Measurements from ENCODE around the gene IGSF1.

The IGSF1 gene

GRCh38 chrX:131239057-131239456 lies 50.0 kb downstream of the IGSF1 start:
- FAIRE-seq (no peak), DNase-seq (ENCODE audit: insufficient read length, low spot score) (no peak)
- TF ChIP-seq POLR2A (IDR thresholded peaks at IDR 0.05; ENCODE audit: low read depth, low read length) = no peak

DNA sequence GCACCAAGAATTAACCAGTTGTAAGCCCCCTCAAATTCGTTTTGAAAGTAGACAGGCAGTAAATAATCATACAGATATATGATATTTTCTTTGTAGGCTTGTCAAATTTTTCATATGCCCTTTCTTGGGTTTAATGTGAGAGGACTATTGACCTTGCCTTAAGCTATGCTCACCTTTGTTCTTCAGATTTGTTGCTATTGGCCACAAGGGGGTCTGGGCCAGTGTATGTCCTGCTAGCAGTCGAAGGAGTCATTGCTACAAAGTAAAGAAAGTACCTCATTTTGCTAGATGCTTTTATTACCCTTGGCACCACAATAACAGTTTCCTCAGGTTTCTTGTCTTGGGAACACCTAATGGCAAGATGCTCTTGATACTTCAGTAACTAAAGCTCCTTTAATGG lies 51.7 kb downstream of the IGSF1 start:
- FAIRE-seq (no peak), DNase-seq (ENCODE audit: insufficient read length, low spot score) (no peak)
- no peak for TF ChIP-seq POLR2A (IDR thresholded peaks at IDR 0.05; ENCODE audit: low read depth, low read length)

DNA sequence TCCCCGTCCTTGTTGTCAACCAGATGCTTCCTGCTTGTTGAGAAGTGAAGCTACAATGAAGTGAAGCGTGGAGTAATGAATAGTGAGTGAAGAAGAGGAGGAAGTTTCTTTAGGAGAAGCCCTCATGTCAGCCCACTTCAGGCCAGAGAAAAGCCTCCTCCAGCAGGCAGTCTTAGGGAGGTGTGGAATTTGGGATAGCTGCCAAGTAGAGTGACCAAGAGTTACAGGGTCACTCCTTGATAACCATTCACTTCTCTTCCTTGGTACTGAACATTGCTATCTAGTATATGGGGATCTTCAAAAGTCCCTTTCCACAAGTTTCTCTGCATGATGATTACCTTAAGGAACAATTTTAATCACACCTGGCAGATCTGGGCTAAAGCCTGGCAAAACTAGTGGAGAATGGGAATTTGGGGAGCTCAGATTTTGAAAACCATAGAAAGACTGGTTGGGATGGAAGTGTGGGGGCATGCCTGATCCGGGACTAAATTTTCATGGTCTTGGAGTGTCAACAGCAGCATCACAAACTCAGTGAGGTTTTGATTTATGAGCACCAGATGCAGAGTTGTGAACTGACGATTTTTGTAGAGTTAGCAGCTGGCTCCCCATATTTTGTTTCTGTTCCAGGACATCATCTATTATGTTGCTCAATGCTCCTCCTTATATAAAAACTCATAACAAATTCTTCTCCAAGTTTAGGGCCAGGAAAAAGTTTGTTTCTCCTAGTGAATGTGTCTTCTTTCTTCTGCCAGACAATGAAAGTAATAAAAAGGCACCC lies 53.1 kb downstream of the IGSF1 start:
- DNase-seq (ENCODE audit: insufficient read length, low spot score) = no peak
- no peak for TF ChIP-seq POLR2A (IDR thresholded peaks at IDR 0.05; ENCODE audit: low read depth, low read length)
- no peak for FAIRE-seq

DNA sequence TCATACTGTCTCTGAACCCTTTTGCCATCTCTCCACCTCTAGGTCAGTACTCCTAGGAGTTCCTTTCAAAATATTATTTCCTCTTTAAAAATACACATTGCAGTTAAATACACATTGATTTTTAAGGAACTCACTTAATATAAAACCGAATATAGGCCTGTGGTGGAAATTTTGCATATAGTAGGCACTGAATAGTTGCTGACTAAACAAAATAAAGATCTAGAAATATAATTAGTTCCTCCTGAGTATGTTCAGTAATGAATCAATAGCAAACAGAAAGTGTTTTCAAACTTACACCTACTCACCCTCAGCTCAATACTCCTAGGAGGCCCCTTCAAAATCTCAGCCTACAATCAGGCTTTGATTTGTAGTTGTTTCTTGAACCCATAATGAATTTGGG lies 61.5 kb downstream of the IGSF1 start:
- DNase-seq (ENCODE audit: insufficient read length, low spot score) (no peak), FAIRE-seq (no peak)
- TF ChIP-seq POLR2A (IDR thresholded peaks at IDR 0.05; ENCODE audit: low read depth, low read length) = no peak

DNA sequence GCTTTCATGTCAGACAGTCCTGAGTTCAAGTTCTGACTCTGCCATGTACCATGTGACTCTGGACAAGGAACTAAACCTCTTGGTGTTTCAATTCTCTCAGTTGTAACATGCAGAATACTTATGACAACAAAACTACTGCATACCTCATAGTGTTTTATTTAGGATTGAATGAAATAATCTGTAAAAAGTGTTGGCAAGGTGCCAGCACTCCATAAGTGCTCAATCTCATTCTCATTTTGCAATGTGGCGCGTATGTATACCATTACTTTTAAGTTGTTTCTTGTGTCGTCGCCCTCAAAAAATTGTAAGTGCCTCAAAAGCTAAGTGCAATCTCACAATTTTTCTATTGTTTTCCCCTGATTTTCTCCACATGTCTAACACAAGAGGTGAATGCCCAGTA lies 62.5 kb downstream of the IGSF1 start:
- TF ChIP-seq POLR2A (IDR thresholded peaks at IDR 0.05; ENCODE audit: low read depth, low read length) = no peak
- no peak for DNase-seq (ENCODE audit: insufficient read length, low spot score)
- FAIRE-seq = no peak

DNA sequence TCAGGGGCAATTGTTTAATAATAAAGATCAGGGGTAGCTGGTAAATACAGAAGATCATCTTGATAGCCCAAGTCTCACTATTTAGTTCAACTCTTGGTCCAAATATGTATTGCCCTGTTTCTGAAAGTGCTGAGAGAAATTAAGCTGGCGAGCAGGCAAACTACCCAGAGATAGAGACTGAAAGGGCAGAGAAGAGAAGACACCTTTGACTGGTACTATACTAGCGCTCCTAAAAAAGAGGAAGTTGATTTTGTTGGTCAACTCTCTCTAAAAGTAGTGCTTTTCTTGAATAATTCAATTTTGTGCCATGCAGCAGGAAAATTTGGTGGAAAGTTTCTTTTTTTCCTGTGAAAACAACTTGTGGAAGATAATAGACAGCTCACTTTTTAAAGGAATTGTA lies 64.0 kb downstream of the IGSF1 start:
- DNase-seq (ENCODE audit: insufficient read length, low spot score) = no peak
- no peak for FAIRE-seq
- no peak for TF ChIP-seq POLR2A (IDR thresholded peaks at IDR 0.05; ENCODE audit: low read depth, low read length)

All from H54 (cell line).